ENCODE data around the gene HMGCL. TPM values are rescaled to one million over a fixed set of nuclear protein-coding genes. Genes with fewer than 3 reads are reported as not detected.

The HMGCL gene
- total RNA-seq, 1 experiment from 2014 or later: 30.8 TPM

DNA sequence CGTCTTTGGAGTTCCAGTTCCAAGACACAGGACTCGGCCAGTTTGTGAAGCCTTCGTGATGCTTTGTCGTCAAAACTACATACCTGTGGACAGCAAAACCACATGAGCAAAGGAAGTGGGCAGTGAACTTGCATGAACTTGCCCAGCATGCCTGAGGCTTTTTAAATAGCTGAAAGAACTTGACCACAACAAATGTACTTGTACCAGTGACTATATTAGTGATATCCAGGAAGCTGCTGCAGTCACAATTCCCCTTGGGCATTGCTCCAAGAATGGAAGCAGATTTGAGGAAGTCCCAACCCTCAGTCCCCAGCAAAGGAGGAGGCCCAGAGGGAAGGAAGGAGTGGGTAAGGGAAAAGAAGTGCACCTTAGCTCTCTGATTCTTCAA lies 40.3 kb upstream of the HMGCL start:
- Histone ChIP-seq H3K4me1 (ENCODE audit: control insufficient read depth, insufficient read depth, low read length) (peaks cover 11% of the 10 kb centered on the region; the same call in 1 of the 2 replicates), H3K27ac (ENCODE audit: low read length) (no peak overlapping the region), H3K36me3 (ENCODE audit: control insufficient read depth, insufficient read depth, low read length) (no peaks in the 10 kb centered on the region), H3K4me3 (ENCODE audit: low read depth in 2 of 2, low read length in 2 of 2) (no peak overlapping the region), H3K9me3 (ENCODE audit: control insufficient read depth, insufficient read depth, low read depth, low read length) (no peaks in the 10 kb centered on the region), H3K27me3 (ENCODE audit: control insufficient read depth, insufficient read depth, low read length) (no peaks in the 10 kb centered on the region)
- ATAC-seq (no peak), DNase-seq (ENCODE audit: low read depth, low spot score) (no peak)
- POLR2A ChIA-PET: interaction anchor here (0.6 kb wide), 1 partner anchor 63 kb away, joined by 3 read pairs; no protein-coding TSS in a partner anchor
- intact Hi-C loops (cut with micrococcal nuclease; ENCODE audit: unreplicated experiment): no loop called here
- TF ChIP-seq, protein P1, sequence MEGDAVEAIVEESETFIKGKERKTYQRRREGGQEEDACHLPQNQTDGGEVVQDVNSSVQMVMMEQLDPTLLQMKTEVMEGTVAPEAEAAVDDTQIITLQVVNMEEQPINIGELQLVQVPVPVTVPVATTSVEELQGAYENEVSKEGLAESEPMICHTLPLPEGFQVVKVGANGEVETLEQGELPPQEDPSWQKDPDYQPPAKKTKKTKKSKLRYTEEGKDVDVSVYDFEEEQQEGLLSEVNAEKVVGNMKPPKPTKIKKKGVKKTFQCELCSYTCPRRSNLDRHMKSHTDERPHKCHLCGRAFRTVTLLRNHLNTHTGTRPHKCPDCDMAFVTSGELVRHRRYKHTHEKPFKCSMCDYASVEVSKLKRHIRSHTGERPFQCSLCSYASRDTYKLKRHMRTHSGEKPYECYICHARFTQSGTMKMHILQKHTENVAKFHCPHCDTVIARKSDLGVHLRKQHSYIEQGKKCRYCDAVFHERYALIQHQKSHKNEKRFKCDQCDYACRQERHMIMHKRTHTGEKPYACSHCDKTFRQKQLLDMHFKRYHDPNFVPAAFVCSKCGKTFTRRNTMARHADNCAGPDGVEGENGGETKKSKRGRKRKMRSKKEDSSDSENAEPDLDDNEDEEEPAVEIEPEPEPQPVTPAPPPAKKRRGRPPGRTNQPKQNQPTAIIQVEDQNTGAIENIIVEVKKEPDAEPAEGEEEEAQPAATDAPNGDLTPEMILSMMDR (IDR thresholded peaks at IDR 0.05): no peak
- TF ChIP-seq SIN3A (IDR thresholded peaks at IDR 0.05; ENCODE audit: borderline replicate concordance, insufficient read depth, low read depth, low read length) (no peak), POLR2AphosphoS5 (IDR thresholded peaks at IDR 0.05; ENCODE audit: low read depth, low read length) (no peak), TCF7L2 (IDR thresholded peaks at IDR 0.05; ENCODE audit: low read depth, low read length) (no peak)
- TF ChIP-seq, protein P2, sequence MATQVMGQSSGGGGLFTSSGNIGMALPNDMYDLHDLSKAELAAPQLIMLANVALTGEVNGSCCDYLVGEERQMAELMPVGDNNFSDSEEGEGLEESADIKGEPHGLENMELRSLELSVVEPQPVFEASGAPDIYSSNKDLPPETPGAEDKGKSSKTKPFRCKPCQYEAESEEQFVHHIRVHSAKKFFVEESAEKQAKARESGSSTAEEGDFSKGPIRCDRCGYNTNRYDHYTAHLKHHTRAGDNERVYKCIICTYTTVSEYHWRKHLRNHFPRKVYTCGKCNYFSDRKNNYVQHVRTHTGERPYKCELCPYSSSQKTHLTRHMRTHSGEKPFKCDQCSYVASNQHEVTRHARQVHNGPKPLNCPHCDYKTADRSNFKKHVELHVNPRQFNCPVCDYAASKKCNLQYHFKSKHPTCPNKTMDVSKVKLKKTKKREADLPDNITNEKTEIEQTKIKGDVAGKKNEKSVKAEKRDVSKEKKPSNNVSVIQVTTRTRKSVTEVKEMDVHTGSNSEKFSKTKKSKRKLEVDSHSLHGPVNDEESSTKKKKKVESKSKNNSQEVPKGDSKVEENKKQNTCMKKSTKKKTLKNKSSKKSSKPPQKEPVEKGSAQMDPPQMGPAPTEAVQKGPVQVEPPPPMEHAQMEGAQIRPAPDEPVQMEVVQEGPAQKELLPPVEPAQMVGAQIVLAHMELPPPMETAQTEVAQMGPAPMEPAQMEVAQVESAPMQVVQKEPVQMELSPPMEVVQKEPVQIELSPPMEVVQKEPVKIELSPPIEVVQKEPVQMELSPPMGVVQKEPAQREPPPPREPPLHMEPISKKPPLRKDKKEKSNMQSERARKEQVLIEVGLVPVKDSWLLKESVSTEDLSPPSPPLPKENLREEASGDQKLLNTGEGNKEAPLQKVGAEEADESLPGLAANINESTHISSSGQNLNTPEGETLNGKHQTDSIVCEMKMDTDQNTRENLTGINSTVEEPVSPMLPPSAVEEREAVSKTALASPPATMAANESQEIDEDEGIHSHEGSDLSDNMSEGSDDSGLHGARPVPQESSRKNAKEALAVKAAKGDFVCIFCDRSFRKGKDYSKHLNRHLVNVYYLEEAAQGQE (IDR thresholded peaks at IDR 0.05; ENCODE audit: insufficient read depth in 1 of 2, low read depth in 2 of 2, low read length in 1 of 2): no peak
- BruUV-seq (replicated peaks): no TSS peak
- CTCF ChIA-PET: no interaction called here
- in situ Hi-C loops (cut with HindIII; ENCODE audit: low pct_unique_long_range_greater_than_20kb, low sequenced_read_pairs): no loop called here

DNA sequence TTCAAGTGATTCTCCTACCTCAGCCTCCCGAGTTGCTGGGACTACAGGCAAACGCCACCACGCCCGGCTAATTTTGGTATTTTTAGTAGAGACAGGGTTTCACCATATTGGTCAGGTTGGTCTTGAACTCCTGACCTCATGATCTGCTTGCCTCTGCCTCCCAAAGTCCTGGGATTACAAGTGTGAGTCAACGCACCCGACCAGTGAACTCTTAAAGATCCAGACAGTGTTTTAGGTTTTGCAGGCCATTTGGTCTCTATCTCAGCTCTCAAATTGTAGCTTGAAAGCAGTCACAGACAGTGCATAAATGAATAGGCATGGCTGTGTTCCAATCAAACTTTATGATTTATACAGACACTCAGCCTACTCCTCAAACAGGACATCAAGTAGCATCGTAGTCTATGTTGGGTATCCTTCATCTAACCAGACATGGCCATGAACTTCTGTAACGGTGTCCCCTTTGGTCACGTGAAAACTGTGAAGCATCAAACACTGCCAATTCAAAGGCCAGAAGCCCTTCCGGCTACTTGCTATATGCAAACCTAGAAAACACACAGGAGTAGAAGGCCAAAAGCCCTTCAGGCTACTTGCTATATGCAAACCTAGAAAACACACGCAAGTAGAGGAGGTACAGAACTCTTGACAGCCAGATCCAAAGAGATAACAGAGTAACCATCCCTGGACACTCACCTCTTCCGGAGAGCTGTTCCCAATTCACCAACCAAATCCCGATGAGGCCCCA lies 39.7 kb upstream of the HMGCL start:
- no TSS peak for BruUV-seq (replicated peaks)
- DNase-seq (ENCODE audit: low read depth, low spot score): no peak

More for the DNA sequence above, 39.7 kb upstream of the HMGCL start:
- POLR2A ChIA-PET: interaction anchor here (0.6 kb wide), 1 partner anchor 62 kb away, joined by 3 read pairs; no protein-coding TSS in a partner anchor
- Histone ChIP-seq H3K4me3 (ENCODE audit: low read depth in 2 of 2, low read length in 2 of 2) (no peak overlapping the region), H3K27ac (ENCODE audit: low read length) (no peak overlapping the region), H3K9me3 (ENCODE audit: control insufficient read depth, insufficient read depth, low read depth, low read length) (no peaks in the 10 kb centered on the region), H3K27me3 (ENCODE audit: control insufficient read depth, insufficient read depth, low read length) (no peaks in the 10 kb centered on the region), H3K4me1 (ENCODE audit: control insufficient read depth, insufficient read depth, low read length) (peaks cover 11% of the 10 kb centered on the region; the same call in 1 of the 2 replicates), H3K36me3 (ENCODE audit: control insufficient read depth, insufficient read depth, low read length) (no peaks in the 10 kb centered on the region)
- no peak for ATAC-seq
- in situ Hi-C loops (cut with HindIII; ENCODE audit: low pct_unique_long_range_greater_than_20kb, low sequenced_read_pairs): no loop called here
- CTCF ChIA-PET: no interaction called here
- TF ChIP-seq, protein P1 (IDR thresholded peaks at IDR 0.05): no peak
- no peak for TF ChIP-seq SIN3A (IDR thresholded peaks at IDR 0.05; ENCODE audit: borderline replicate concordance, insufficient read depth, low read depth, low read length)
- TF ChIP-seq, protein P2 (IDR thresholded peaks at IDR 0.05; ENCODE audit: insufficient read depth in 1 of 2, low read depth in 2 of 2, low read length in 1 of 2): no peak
- no peak for TF ChIP-seq POLR2AphosphoS5 (IDR thresholded peaks at IDR 0.05; ENCODE audit: low read depth, low read length)
- no peak for TF ChIP-seq TCF7L2 (IDR thresholded peaks at IDR 0.05; ENCODE audit: low read depth, low read length)
- intact Hi-C loops (cut with micrococcal nuclease; ENCODE audit: unreplicated experiment): no loop called here
